Common myeloid progenitor, CD34-positive (primary cell): ENCODE data around the gene P4HB.
A peak's percentile ranks its signal among the peaks of the same experiment; 100 is the strongest.

Source experiments
- CTCF ChIA-PET: fragments of 350-600 bp; sonication (Branson Sonifier 250); formaldehyde crosslinking; loops from one replicate; lab custom pipeline; 2021; ENCODE audit warnings: antibody characterized with exemption; lab: Charles Lee
- POLR2A ChIA-PET: fragments of 350-600 bp; sonication (Branson Sonifier 250); formaldehyde crosslinking; loops from one replicate; lab custom pipeline; 2021; ENCODE audit warnings: antibody characterized with exemption; lab: Charles Lee
- DNase-seq, 3 donors: peaks; one replicate each; pipeline versions ENCODE4 v3.0.0 to v3.0.0-alpha.2; 2013
- H3K27ac ChIP-seq, 2 experiments: 1 replicate in 1 of 2; 2 replicates in 1 of 2; pipeline ENCODE4 v1.7.0; 2013; ENCODE audit warnings: inconsistent platforms in 2 of 2, low read length in 2 of 2, mild to moderate bottlenecking in 2 of 2, low read depth in 1 of 2, moderate library complexity in 1 of 2; ENCODE audit not compliant: severe bottlenecking in 2 of 2, insufficient read depth in 1 of 2, poor library complexity in 1 of 2
- H3K27me3 ChIP-seq, 5 experiments: replicated peaks in 2 of 5; 1 replicate in 3 of 5; 2 replicates in 2 of 5; pipeline versions ENCODE4 v1.6.1 to v1.7.0; 2013; ENCODE audit warnings: low read length in 4 of 5, mild to moderate bottlenecking in 2 of 5, moderate library complexity in 2 of 5, inconsistent platforms in 1 of 5; ENCODE audit not compliant: insufficient read depth in 5 of 5, control insufficient read depth in 4 of 5
- H3K36me3 ChIP-seq, 4 experiments: 1 replicate in 2 of 4; 2 replicates in 2 of 4; pipeline versions ENCODE4 v1.6.1 to v1.7.0; 2013; ENCODE audit warnings: low read length in 3 of 4, control low read depth in 1 of 4, mild to moderate bottlenecking in 1 of 4; ENCODE audit not compliant: control insufficient read depth in 4 of 4, insufficient read depth in 4 of 4
- H3K4me1 ChIP-seq, 4 experiments: 1 replicate in 3 of 4; 2 replicates in 1 of 4; pipeline versions ENCODE4 v1.6.1 to v1.7.1; 2013; ENCODE audit warnings: low read length in 3 of 4, mild to moderate bottlenecking in 3 of 4, control low read depth in 1 of 4, inconsistent platforms in 1 of 4, moderate library complexity in 1 of 4; ENCODE audit not compliant: control insufficient read depth in 4 of 4, insufficient read depth in 4 of 4; ENCODE audit errors: control extremely low read depth in 1 of 4
- H3K4me3 ChIP-seq, 7 experiments: 1 replicate in 4 of 7; 2 replicates in 3 of 7; pipeline versions ENCODE4 v1.5.1 to v1.7.0; 2013; ENCODE audit warnings: mild to moderate bottlenecking in 7 of 7, low read length in 6 of 7, moderate library complexity in 6 of 7, inconsistent platforms in 2 of 7, low read depth in 2 of 7, control low read depth in 1 of 7; ENCODE audit not compliant: insufficient read depth in 4 of 7, control insufficient read depth in 1 of 7; ENCODE audit errors: extremely low read depth in 1 of 7
- H3K9me3 ChIP-seq, 5 experiments: 1 replicate in 4 of 5; 2 replicates in 1 of 5; pipeline versions ENCODE4 v1.6.1 to v1.7.1; 2013; ENCODE audit warnings: low read length in 4 of 5, mild to moderate bottlenecking in 2 of 5, inconsistent platforms in 1 of 5, low read depth in 1 of 5, moderate library complexity in 1 of 5; ENCODE audit not compliant: control insufficient read depth in 4 of 5, insufficient read depth in 2 of 5; ENCODE audit errors: control extremely low read depth in 1 of 5
- WGBS: methylation state at CpG from one replicate; pipeline ENCODE4 v1.1.5; 2013; ENCODE audit not compliant: insufficient coverage; 5-methylcytosine and 5-hydroxymethylcytosine counted together

P4HB gene

GRCh38 chr17:81863833-81864768, 3.8 kb upstream of the P4HB start:
- WGBS, result 96% methylated on average over 8 of the region's 9 CpGs
- Histone ChIP-seq H3K4me3 (no peak overlapping the region), H3K27me3 (no peaks in the 10 kb centered on the region), H3K27ac (no peak overlapping the region), H3K9me3 (no peaks in the 10 kb centered on the region), H3K36me3 (peaks cover 5 to 46% (median 22%) of the 10 kb centered on the region in 4 experiments), H3K4me1 (peaks cover 5 to 51% (median 42%) of the 10 kb centered on the region in 4 experiments)
- CTCF ChIA-PET, result interaction anchor here (0.7 kb wide), 1 partner anchor 127 kb away, joined by 3 read pairs; no protein-coding TSS in a partner anchor
- POLR2A ChIA-PET, result no interaction called here
- DNase-seq, result peak in 1 of 3 donors; percentile 34

GRCh38 chr17:81863123-81863675, 2.9 kb upstream of the P4HB start:
- ChIA-PET CTCF (interaction anchor here (0.6 kb wide), 1 partner anchor 9 kb away, joined by 3 read pairs; no protein-coding TSS in a partner anchor), POLR2A (no interaction called here)
- Histone ChIP-seq H3K4me1 (peaks cover 5 to 52% (median 45%) of the 10 kb centered on the region in 4 experiments), H3K36me3 (peaks cover 5 to 47% (median 22%) of the 10 kb centered on the region in 4 experiments), H3K27me3 (no peaks in the 10 kb centered on the region), H3K4me3 (no peak overlapping the region), H3K27ac (no peak overlapping the region), H3K9me3 (no peaks in the 10 kb centered on the region)
- no peak for DNase-seq
- 96% methylated on average over 2 of the region's 6 CpGs for WGBS

DNA sequence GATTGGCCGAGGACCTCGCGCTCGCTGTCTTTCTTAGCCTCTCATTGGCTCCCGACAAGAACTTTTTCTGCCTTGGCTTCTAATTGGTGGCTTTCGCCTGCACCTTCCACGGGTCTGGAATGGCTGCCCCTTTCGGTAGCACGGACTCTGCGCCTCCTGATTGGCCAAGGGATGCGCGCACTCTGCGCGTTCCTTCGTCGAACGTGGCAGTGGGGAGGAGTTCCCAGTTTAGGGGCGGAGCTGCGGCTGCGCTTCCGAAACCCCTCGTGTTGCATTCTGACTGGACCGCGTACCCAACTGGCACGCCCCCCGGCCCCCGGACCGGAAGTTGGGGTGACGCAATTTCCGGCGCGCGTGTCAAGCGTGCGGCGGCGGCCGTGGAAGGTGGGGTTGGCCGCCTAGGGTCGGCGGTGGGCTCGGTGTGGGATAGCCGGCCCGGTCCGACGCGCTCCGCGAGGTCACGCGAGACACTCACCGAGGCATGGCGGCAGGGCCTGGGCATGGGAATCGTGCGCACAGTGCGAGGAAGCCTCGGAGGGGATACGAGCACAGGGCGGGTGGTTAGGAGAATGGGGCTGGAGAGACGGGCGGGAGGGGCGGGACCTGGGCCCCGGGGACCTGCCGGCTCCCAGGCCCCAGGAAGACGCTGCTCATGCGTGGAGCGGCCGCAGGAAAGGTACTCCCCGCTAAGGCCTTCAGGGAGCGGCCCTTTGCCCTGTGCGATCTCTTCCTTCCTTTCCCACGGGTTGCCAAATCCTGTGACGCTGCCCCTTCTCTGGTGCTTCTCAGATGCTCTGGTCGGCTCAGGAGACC, 627 bp upstream of the P4HB start:
- peak; percentile 100 for DNase-seq
- no peaks in the 10 kb centered on the region for H3K27me3 ChIP-seq
- peaks cover 8 to 38% (median 23%) of the 10 kb centered on the region in 4 experiments for H3K36me3 ChIP-seq
- no peaks in the 10 kb centered on the region for H3K9me3 ChIP-seq
- CTCF ChIA-PET, result interaction anchor here (1.0 to 1.6 kb wide), 2 partner anchors 9 to 130 kb away, joined by 3 to 5 read pairs; no protein-coding TSS in a partner anchor
- H3K27ac ChIP-seq, result peak overlapping the region; percentile 96 to 99
- peak overlapping the region; percentile 22 to 90 (median 76) for H3K4me3 ChIP-seq
- POLR2A ChIA-PET, result interaction anchor here (0.6 to 1.9 kb wide), 8 partner anchors 9 to 237 kb away, joined by 3 to 21 read pairs (median 3); partner anchors contain the start of genes ARHGDIA, FASN and MCRIP1
- H3K4me1 ChIP-seq, result peaks cover 5 to 30% (median 28%) of the 10 kb centered on the region in 4 experiments
- under 1% methylated on average over 64 of the region's 74 CpGs for WGBS

GRCh38 chr17:81858967-81859905, 1.1 kb downstream of the P4HB start:
- POLR2A ChIA-PET, result interaction anchor here (0.7 to 1.8 kb wide), 2 partner anchors 11 to 145 kb away, joined by 3 to 4 read pairs; no protein-coding TSS in a partner anchor
- CTCF ChIA-PET, result interaction anchor here (0.8 kb wide), 1 partner anchor 10 kb away, joined by 3 read pairs; no protein-coding TSS in a partner anchor

DNA sequence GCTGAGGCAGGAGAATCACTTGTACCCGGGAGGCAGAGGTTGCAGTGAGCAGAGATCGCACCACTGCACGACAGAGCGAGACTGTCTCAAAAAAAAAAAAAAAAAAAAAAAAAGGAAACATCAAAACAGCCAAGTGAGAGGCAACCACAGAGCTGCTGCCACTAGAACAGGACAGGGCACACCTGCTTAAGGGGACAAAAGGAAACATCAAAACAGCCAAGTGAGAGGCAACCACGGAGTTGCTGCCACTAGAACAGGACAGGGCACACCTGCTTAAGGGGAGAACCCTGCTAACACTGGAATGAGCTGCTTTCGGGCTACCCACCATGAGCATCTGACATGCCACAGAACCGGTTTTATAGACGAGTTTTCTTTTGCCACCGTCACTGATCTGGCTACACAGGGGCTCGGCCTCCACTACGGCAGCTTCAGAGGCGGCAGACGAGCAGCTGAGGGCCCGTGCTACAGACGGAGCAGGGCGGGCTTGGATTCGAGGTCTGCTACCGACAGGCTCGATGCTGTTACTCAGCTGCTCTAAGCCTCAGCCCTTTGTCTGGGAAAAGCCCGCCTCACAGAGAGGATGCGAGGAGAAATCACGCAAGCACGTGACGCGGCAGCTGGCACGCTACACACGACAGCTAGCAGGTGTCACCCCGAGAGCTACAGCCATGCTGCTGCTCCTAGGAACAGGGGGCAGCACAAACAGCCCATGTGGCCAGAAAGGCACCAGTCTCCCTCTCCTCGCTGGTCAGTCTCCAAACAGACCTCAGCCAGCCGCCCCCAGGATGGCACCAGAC, 2.0 kb downstream of the P4HB start:
- ChIA-PET CTCF (no interaction called here), POLR2A (interaction anchor here (1.1 to 1.8 kb wide), 2 partner anchors 9 to 10 kb away, joined by 4 read pairs; no protein-coding TSS in a partner anchor)
- no peak for DNase-seq
- H3K36me3 ChIP-seq, result peaks cover 10 to 48% (median 37%) of the 10 kb centered on the region in 4 experiments
- 96% methylated on average over 26 of the region's 30 CpGs for WGBS
- peak overlapping the region in 1 of 2 experiments; percentile 95 for H3K27ac ChIP-seq
- peaks cover 5 to 30% (median 27%) of the 10 kb centered on the region in 4 experiments for H3K4me1 ChIP-seq
- no peaks in the 10 kb centered on the region for H3K9me3 ChIP-seq
- peak overlapping the region in 2 of 7 experiments; percentile 79 to 90 for H3K4me3 ChIP-seq
- H3K27me3 ChIP-seq, result no peaks in the 10 kb centered on the region

More at GRCh38 chr17:81858967-81859905, 1.1 kb downstream of the P4HB start:
- Histone ChIP-seq H3K27ac (peak overlapping the region; percentile 86 to 95), H3K27me3 (no peaks in the 10 kb centered on the region), H3K36me3 (peaks cover 12 to 44% (median 33%) of the 10 kb centered on the region in 4 experiments), H3K4me3 (peak overlapping the region; percentile 75 to 92 (median 80)), H3K4me1 (peaks cover 5 to 30% (median 27%) of the 10 kb centered on the region in 4 experiments), H3K9me3 (no peaks in the 10 kb centered on the region)
- no peak for DNase-seq
- WGBS, result 75% methylated on average over 22 of the region's 23 CpGs
